DOHH2 (cell line): ENCODE data around the gene TESMIN.

ENCODE experiments used
- CTCF ChIP-seq: fragments of 200-600 bp; sonication (generic); IDR thresholded peaks from one replicate; pipeline ENCODE4 v1.5.1; 2014; ENCODE audit warnings: antibody characterized with exemption, mild to moderate bottlenecking, low read depth, low read length; ENCODE audit not compliant: poor library complexity, severe bottlenecking
- EZH2phosphoT487 ChIP-seq: fragments of 200-600 bp; sonication (generic); IDR thresholded peaks from 2 replicates; pipeline ENCODE4 v1.6.1; 2017; ENCODE audit warnings: borderline replicate concordance, mild to moderate bottlenecking, antibody characterized with exemption, low read length, moderate library complexity, mixed read lengths

GRCh38 chr11:68722143-68722542 lies 29.2 kb downstream of the TESMIN start:
- TF ChIP-seq CTCF: no peak
- TF ChIP-seq EZH2phosphoT487: no peak
